PC-3 (cell line): Measurements from ENCODE around the gene TTC32.

Experiments used
- CTCF ChIP-seq: fragments of 300-600 bp; sonication (generic); conservative IDR thresholded peaks from 2 replicates; pipeline ENCODE4 v1.5.1; 2017; ENCODE audit warnings: antibody characterized with exemption, low read depth, mild to moderate bottlenecking, low read length
- EZH2 ChIP-seq: fragments of 300-600 bp; sonication (generic); IDR thresholded peaks from one replicate; pipeline ENCODE4 v1.6.1; 2017; ENCODE audit warnings: antibody characterized with exemption, mild to moderate bottlenecking, low read length; ENCODE audit not compliant: unreplicated experiment

GRCh38 chr2:19864381-19864780 lies 37.4 kb downstream of the TTC32 start:
- no peak for TF ChIP-seq CTCF
- no peak for TF ChIP-seq EZH2
